K562 (cell line): ENCODE measurements around the gene IRAK2. TPM values are rescaled to one million over a fixed set of nuclear protein-coding genes. Genes with fewer than 3 reads are reported as not detected.

ENCODE experiments used
- COPS2 ChIP-seq: fragments of 450-650 bp; conservative IDR thresholded peaks from 2 replicates; pipeline ENCODE4 v1.6.1; 2016; ENCODE audit warnings: mild to moderate bottlenecking, moderate library complexity
- CXXC5 ChIP-seq: fragments of 250-450 bp; sonication (Bioruptor Pico); IDR thresholded peaks from 2 replicates; pipeline ENCODE4 v1.8.0; 2022; ENCODE audit warnings: inconsistent platforms, mild to moderate bottlenecking, moderate library complexity
- ELF1 ChIP-seq: fragments of 200-800 bp; sonication (Bioruptor generic); IDR thresholded peaks from 2 replicates; pipeline ENCODE4 v1.6.1; 2016; ENCODE audit warnings: missing genetic modification characterization, missing compliant biosample characterization
- FOXM1 ChIP-seq, 2 experiments: fragments of 450-650 bp in 1 of 2; sonication (generic) in 1 of 2; formaldehyde crosslinking in 1 of 2; IDR thresholded peaks; 2 replicates each; pipeline versions ENCODE4 v1.6.1 to v1.9.0; 2017 to 2022; ENCODE audit warnings: low read depth in 2 of 2, mild to moderate bottlenecking in 2 of 2, missing genetic modification reagents in 1 of 2, moderate library complexity in 1 of 2
- GTF2A2 ChIP-seq: IDR thresholded peaks from 2 replicates; pipeline ENCODE4 v1.6.1; 2016; ENCODE audit warnings: mild to moderate bottlenecking, missing genetic modification characterization, missing compliant biosample characterization
- KDM2B ChIP-seq: fragments of 250-450 bp; sonication (Bioruptor Pico); IDR thresholded peaks from 2 replicates; pipeline ENCODE4 v1.8.0; 2021; ENCODE audit warnings: mild to moderate bottlenecking, moderate library complexity
- MAFF ChIP-seq: IDR thresholded peaks from 2 replicates; pipeline ENCODE4 v1.6.1; 2012; ENCODE audit warnings: low read length, improper control_type of control experiment
- MIER1 ChIP-seq: fragments of 450-650 bp; IDR thresholded peaks from 2 replicates; pipeline ENCODE4 v1.6.1; 2016; ENCODE audit warnings: antibody characterized with exemption, mild to moderate bottlenecking, low read depth
- RAD21 ChIP-seq, 2 experiments: fragments of 250-450 bp in 1 of 2; fragments of 450-650 bp in 1 of 2; sonication (Bioruptor Pico) in 1 of 2; formaldehyde crosslinking in 1 of 2; IDR thresholded peaks in 1 of 2; conservative IDR thresholded peaks in 1 of 2; 2 replicates each; pipeline versions ENCODE4 v1.4.0 to v1.8.0; 2020 to 2022; ENCODE audit warnings: mild to moderate bottlenecking in 2 of 2, moderate library complexity in 1 of 2
- SMAD1 ChIP-seq: fragments of 150-350 bp; IDR thresholded peaks from 2 replicates; pipeline ENCODE4 v1.6.1; 2014; ENCODE audit warnings: low read length, low read depth; ENCODE audit not compliant: partially characterized antibody
- TAF1 ChIP-seq: IDR thresholded peaks from 2 replicates; pipeline ENCODE4 v1.6.1; 2011; ENCODE audit warnings: mild to moderate bottlenecking, low read length, moderate library complexity; ENCODE audit not compliant: insufficient read depth, control insufficient read depth, severe bottlenecking; ENCODE audit errors: extremely low read depth
- TAF15 ChIP-seq: fragments of 200-400 bp; formaldehyde crosslinking; IDR thresholded peaks from 2 replicates; pipeline ENCODE4 v1.6.1; 2017; ENCODE audit warnings: mild to moderate bottlenecking, low read depth, low read length, moderate library complexity
- ZNF175 ChIP-seq: fragments of 200-800 bp; sonication (Bioruptor generic); IDR thresholded peaks from 2 replicates; pipeline ENCODE4 v1.6.1; 2016; ENCODE audit warnings: low read depth, mild to moderate bottlenecking, missing genetic modification characterization, missing compliant biosample characterization
- ZNF583 ChIP-seq: fragments of 250-450 bp; sonication (Bioruptor Pico); IDR thresholded peaks from 2 replicates; pipeline ENCODE4 v1.4.0; 2020
- polyA plus RNA-seq, 8 experiments: library from polyadenylated mRNA; depleted of rRNA in 4 of 8; stranded (reverse) in 5 of 8; unstranded in 3 of 8; fragments of >200 nt; fragmentation: Nextera tagmentation in 2 of 8; fragmentation: Illumina TruSeq in 1 of 8; extraction: Ambion mirVana in 2 of 8; extraction: Trizol in 1 of 8; gene quantifications; 2 replicates each; pipeline versions ENCODE4 v1.2.1 to v1.2.3, GENCODE V29; 2011 to 2014; ENCODE audit warnings: inconsistent platforms in 1 of 8, missing spikeins in 1 of 8
- total RNA-seq, 7 experiments: library from RNA; depleted of rRNA in 6 of 7; stranded (reverse); fragments of >200 nt in 6 of 7; fragmentation: Illumina TruSeq in 2 of 7; extraction: Trizol in 2 of 7; gene quantifications; 2 replicates each; pipeline versions ENCODE4 v1.2.1 to v1.2.3, GENCODE V29; 2011 to 2021; ENCODE audit warnings: low replicate concordance in 1 of 7
- TF ChIP-seq, protein P1 (sequence below): fragments of 450-650 bp; IDR thresholded peaks from 2 replicates; pipeline ENCODE4 v1.6.1; 2017; ENCODE audit warnings: antibody characterized with exemption, mild to moderate bottlenecking
- TF ChIP-seq, protein P2 (sequence below): sonication (generic); formaldehyde crosslinking; IDR thresholded peaks from 2 replicates; pipeline ENCODE4 v1.8.0; 2022; ENCODE audit warnings: mild to moderate bottlenecking, missing genetic modification reagents, borderline replicate concordance
- TF ChIP-seq, protein P3 (sequence below): fragments of 200-800 bp; sonication (Bioruptor generic); IDR thresholded peaks from 2 replicates; pipeline ENCODE4 v1.6.1; 2017; ENCODE audit warnings: missing genetic modification characterization, missing compliant biosample characterization
- TF ChIP-seq, protein P4 (sequence below): fragments of 450-650 bp; IDR thresholded peaks from 2 replicates; pipeline ENCODE4 v1.6.1; 2016; ENCODE audit warnings: low read depth, mild to moderate bottlenecking, moderate library complexity

Gene IRAK2
- total and polyA plus RNA-seq, 9 of the 15 experiments (the other 6 are each of a cell fraction or from before 2014, with no cell fraction given) = 0.42 to 4.4 (median 2.7) TPM

DNA sequence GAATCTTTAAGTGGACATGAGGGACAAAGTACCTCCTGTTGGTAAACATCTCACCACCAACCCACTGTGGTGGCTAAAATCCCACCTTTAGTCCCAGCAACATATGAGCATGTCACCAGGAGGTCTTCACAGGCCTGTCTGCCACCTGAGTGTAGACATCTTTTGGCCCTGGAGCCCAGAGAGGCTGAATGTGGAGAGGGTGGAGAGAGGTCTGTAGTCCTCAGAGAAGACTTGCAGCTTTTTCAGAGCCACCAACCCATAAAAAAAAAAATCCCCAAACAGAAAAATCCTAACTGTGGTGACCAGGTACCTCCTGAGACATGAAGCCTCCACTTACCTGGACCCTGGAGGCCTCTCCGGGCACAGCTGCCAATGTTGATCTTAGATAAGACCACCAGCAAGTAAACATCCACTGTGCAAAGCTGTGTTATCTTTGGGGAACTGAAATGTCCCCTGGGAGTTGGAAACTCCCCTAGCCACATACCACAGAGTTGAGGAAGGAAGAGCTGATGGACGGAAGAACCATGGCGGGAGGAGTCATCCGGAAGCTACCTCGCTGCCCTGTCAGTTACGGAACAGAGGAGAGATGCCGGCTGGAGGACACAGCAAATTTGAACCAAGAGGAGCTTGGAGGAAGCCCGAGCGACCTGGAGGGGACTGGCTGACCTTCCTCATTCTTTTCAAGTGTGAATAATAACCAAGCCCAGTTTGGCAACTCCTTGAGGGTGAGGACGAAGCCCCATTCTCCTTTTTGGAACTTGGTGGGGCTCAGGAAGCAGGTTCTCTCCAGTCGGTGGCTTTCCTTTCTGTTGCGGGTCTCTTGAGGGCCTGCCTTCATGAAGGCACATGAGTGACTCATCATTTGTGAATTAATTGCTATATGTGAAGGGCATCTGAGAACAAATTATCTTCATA is 128.0 kb downstream of the IRAK2 start, which contains the start of gene GHRL (continued):
- TF ChIP-seq, protein P1, sequence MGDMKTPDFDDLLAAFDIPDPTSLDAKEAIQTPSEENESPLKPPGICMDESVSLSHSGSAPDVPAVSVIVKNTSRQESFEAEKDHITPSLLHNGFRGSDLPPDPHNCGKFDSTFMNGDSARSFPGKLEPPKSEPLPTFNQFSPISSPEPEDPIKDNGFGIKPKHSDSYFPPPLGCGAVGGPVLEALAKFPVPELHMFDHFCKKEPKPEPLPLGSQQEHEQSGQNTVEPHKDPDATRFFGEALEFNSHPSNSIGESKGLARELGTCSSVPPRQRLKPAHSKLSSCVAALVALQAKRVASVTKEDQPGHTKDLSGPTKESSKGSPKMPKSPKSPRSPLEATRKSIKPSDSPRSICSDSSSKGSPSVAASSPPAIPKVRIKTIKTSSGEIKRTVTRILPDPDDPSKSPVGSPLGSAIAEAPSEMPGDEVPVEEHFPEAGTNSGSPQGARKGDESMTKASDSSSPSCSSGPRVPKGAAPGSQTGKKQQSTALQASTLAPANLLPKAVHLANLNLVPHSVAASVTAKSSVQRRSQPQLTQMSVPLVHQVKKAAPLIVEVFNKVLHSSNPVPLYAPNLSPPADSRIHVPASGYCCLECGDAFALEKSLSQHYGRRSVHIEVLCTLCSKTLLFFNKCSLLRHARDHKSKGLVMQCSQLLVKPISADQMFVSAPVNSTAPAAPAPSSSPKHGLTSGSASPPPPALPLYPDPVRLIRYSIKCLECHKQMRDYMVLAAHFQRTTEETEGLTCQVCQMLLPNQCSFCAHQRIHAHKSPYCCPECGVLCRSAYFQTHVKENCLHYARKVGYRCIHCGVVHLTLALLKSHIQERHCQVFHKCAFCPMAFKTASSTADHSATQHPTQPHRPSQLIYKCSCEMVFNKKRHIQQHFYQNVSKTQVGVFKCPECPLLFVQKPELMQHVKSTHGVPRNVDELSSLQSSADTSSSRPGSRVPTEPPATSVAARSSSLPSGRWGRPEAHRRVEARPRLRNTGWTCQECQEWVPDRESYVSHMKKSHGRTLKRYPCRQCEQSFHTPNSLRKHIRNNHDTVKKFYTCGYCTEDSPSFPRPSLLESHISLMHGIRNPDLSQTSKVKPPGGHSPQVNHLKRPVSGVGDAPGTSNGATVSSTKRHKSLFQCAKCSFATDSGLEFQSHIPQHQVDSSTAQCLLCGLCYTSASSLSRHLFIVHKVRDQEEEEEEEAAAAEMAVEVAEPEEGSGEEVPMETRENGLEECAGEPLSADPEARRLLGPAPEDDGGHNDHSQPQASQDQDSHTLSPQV = peak; percentile 57; the same call in 1 of the 2 replicates
- TF ChIP-seq, protein P2, sequence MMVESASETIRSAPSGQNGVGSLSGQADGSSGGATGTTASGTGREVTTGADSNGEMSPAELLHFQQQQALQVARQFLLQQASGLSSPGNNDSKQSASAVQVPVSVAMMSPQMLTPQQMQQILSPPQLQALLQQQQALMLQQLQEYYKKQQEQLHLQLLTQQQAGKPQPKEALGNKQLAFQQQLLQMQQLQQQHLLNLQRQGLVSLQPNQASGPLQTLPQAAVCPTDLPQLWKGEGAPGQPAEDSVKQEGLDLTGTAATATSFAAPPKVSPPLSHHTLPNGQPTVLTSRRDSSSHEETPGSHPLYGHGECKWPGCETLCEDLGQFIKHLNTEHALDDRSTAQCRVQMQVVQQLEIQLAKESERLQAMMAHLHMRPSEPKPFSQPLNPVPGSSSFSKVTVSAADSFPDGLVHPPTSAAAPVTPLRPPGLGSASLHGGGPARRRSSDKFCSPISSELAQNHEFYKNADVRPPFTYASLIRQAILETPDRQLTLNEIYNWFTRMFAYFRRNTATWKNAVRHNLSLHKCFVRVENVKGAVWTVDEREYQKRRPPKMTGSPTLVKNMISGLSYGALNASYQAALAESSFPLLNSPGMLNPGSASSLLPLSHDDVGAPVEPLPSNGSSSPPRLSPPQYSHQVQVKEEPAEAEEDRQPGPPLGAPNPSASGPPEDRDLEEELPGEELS (CRISPR knock-in tag) = no peak
- TF ChIP-seq FOXM1 (IDR thresholded peaks at IDR 0.05; ENCODE audit: low read depth) = no peak
- TF ChIP-seq FOXM1 (CRISPR knock-in tag; IDR thresholded peaks at IDR 0.05; ENCODE audit: low read depth) = no peak
- TF ChIP-seq, protein P3, sequence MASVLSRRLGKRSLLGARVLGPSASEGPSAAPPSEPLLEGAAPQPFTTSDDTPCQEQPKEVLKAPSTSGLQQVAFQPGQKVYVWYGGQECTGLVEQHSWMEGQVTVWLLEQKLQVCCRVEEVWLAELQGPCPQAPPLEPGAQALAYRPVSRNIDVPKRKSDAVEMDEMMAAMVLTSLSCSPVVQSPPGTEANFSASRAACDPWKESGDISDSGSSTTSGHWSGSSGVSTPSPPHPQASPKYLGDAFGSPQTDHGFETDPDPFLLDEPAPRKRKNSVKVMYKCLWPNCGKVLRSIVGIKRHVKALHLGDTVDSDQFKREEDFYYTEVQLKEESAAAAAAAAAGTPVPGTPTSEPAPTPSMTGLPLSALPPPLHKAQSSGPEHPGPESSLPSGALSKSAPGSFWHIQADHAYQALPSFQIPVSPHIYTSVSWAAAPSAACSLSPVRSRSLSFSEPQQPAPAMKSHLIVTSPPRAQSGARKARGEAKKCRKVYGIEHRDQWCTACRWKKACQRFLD (CRISPR knock-in tag) = peak; percentile 77
- no peak for TF ChIP-seq ZNF175 (CRISPR knock-in tag)
- TF ChIP-seq TAF1 = peak; percentile 15
- TF ChIP-seq ELF1 (tag) = peak; percentile 64; the same call in 1 of the 2 replicates
- TF ChIP-seq GTF2A2 (tag) = no peak
- 0 out of 2 replicates have a peak, but pooled peaks have one; percentile 27 for TF ChIP-seq CXXC5 (CRISPR knock-in tag)
- TF ChIP-seq, protein P4, sequence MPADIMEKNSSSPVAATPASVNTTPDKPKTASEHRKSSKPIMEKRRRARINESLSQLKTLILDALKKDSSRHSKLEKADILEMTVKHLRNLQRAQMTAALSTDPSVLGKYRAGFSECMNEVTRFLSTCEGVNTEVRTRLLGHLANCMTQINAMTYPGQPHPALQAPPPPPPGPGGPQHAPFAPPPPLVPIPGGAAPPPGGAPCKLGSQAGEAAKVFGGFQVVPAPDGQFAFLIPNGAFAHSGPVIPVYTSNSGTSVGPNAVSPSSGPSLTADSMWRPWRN = no peak
- no peak for TF ChIP-seq SMAD1
- no peak for TF ChIP-seq MIER1
- no peak for TF ChIP-seq TAF15
- no peak for TF ChIP-seq KDM2B (CRISPR knock-in tag)
- TF ChIP-seq MAFF = peak; percentile 31; the same call in 1 of the 2 replicates
- no peak for TF ChIP-seq RAD21 (CRISPR knock-in tag; conservative IDR thresholded peaks at IDR 0.05 in 1 of 2, IDR thresholded peaks at IDR 0.05 in 1 of 2)
- no peak for TF ChIP-seq COPS2
- TF ChIP-seq ZNF583 = no peak
